HCT116 (cell line): ENCODE data around the gene CETP. TPM values are rescaled to one million over a fixed set of nuclear protein-coding genes. Genes with fewer than 3 reads are reported as not detected.

Experiments used
- ATAC-seq: fragments of 200-7000 bp; cut with Tn5 transposase; 2 replicates; pipeline ENCODE4 v1.9.1; 2020; ENCODE audit warnings: mild to moderate bottlenecking, moderate library complexity
- BruUV-seq: library from RNA; stranded (reverse); fragments of 400-500 nt; replicated peaks from 2 replicates; lab custom pipeline; 2021; lab: Mats Ljungman, UMichigan
- CTCF ChIA-PET: fragments of 300-600 bp; sonication (Branson Sonifier 250); formaldehyde crosslinking; loops from one replicate; lab custom pipeline; 2021; ENCODE audit warnings: antibody characterized with exemption; lab: Charles Lee
- POLR2A ChIA-PET: fragments of 300-600, 350-600 bp; sonication (Branson Sonifier 250); formaldehyde crosslinking; loops from one replicate; lab custom pipeline; 2021; ENCODE audit warnings: antibody characterized with exemption; lab: Charles Lee
- RAD21 ChIA-PET, 2 experiments: fragments of 300-600 bp; sonication (Branson Sonifier 250); formaldehyde crosslinking; loops; one replicate each; lab custom pipeline; 2023; ENCODE audit warnings: low total read pairs in 2 of 2; ENCODE audit not compliant: uncharacterized antibody in 2 of 2, unreplicated experiment in 2 of 2, low non-redundant PET in 1 of 2; lab: Charles Lee
- DNase-seq: peaks from one replicate; pipeline ENCODE4 v3.0.0-alpha.2; 2010; ENCODE audit warnings: low read depth, low spot score
- H2AFZ ChIP-seq: fragments of 200-600 bp; shearing (Covaris generic), sonication (generic); 2 replicates; pipeline ENCODE4 v1.6.1; 2017; ENCODE audit warnings: low read depth, mixed run types, mixed read lengths, antibody characterized with exemption, low read length; ENCODE audit not compliant: poor library complexity, severe bottlenecking
- H3K27ac ChIP-seq: 2 replicates; pipeline ENCODE4 v1.5.1; 2012; ENCODE audit warnings: low read depth, low read length
- H3K27me3 ChIP-seq: fragments of 200-600 bp; sonication (generic); 2 replicates; pipeline ENCODE4 v1.6.1; 2016; ENCODE audit warnings: mixed run types, low read length, mixed read lengths; ENCODE audit not compliant: insufficient read depth
- H3K36me3 ChIP-seq, 2 experiments: fragments of 200-500 bp in 1 of 2; fragments of 200-600 bp in 1 of 2; sonication (Bioruptor generic) in 1 of 2; sonication (generic) in 1 of 2; 2 replicates each; pipeline versions ENCODE4 v1.5.1 to v1.6.1; 2014 to 2016; ENCODE audit warnings: low read length in 2 of 2, inconsistent platforms in 1 of 2, mixed read lengths in 1 of 2, mixed run types in 1 of 2; ENCODE audit not compliant: insufficient read depth in 2 of 2, control insufficient read depth in 1 of 2
- H3K4me1 ChIP-seq, 2 experiments: fragments of 200-600 bp in 1 of 2; sonication (generic) in 1 of 2; 2 replicates each; pipeline versions ENCODE4 v1.5.1 to v1.6.1; 2012 to 2017; ENCODE audit warnings: low read length in 2 of 2, inconsistent platforms in 1 of 2, mild to moderate bottlenecking in 1 of 2, mixed read lengths in 1 of 2, mixed run types in 1 of 2, moderate library complexity in 1 of 2; ENCODE audit not compliant: insufficient read depth in 2 of 2, control insufficient read depth in 1 of 2
- H3K4me2 ChIP-seq: fragments of 200-600 bp; sonication (generic); 2 replicates; pipeline ENCODE4 v1.6.1; 2017; ENCODE audit warnings: mixed run types, low read length, mixed read lengths
- H3K4me3 ChIP-seq, 2 experiments: fragments of 200-600 bp in 1 of 2; sonication (generic) in 1 of 2; replicated peaks in 1 of 2; 2 replicates each; pipeline ENCODE4 v1.5.1; 2011 to 2016; ENCODE audit warnings: low read length in 2 of 2, control low read depth in 1 of 2, low read depth in 1 of 2, mild to moderate bottlenecking in 1 of 2, mixed read lengths in 1 of 2, mixed run types in 1 of 2
- H3K79me2 ChIP-seq: fragments of 200-600 bp; sonication (generic); 2 replicates; pipeline ENCODE4 v1.6.1; 2017; ENCODE audit warnings: mild to moderate bottlenecking, mixed run types, low read length, moderate library complexity, mixed read lengths; ENCODE audit not compliant: insufficient read depth
- H3K9ac ChIP-seq: fragments of 200-600 bp; sonication (generic); 2 replicates; pipeline ENCODE4 v1.6.1; 2016; ENCODE audit warnings: low read length, mixed read lengths
- H3K9me2 ChIP-seq: fragments of 200-600 bp; sonication (generic), shearing (Covaris generic); 2 replicates; pipeline ENCODE4 v1.6.1; 2017; ENCODE audit warnings: mixed run types, mild to moderate bottlenecking, moderate library complexity; ENCODE audit not compliant: insufficient read depth
- H3K9me3 ChIP-seq, 2 experiments: fragments of 200-500 bp in 1 of 2; fragments of 200-600 bp in 1 of 2; sonication (Bioruptor generic) in 1 of 2; sonication (generic) in 1 of 2; 2 replicates each; pipeline ENCODE4 v1.6.1; 2014 to 2017; ENCODE audit warnings: low read length in 2 of 2, mixed read lengths in 2 of 2, inconsistent platforms in 1 of 2, low read depth in 1 of 2, mild to moderate bottlenecking in 1 of 2, mixed run types in 1 of 2, moderate library complexity in 1 of 2; ENCODE audit not compliant: control insufficient read depth in 1 of 2, insufficient read depth in 1 of 2
- H4K20me1 ChIP-seq: fragments of 200-600 bp; sonication (generic), shearing (Covaris generic); 2 replicates; pipeline ENCODE4 v1.6.1; 2017; ENCODE audit warnings: mixed run types, mild to moderate bottlenecking, moderate library complexity; ENCODE audit not compliant: insufficient read depth
- ATF3 ChIP-seq: IDR thresholded peaks from 2 replicates; pipeline ENCODE4 v1.6.1; 2012
- CBX3 ChIP-seq: IDR thresholded peaks from 2 replicates; pipeline ENCODE4 v1.6.1; 2012; ENCODE audit warnings: low read depth
- CEBPB ChIP-seq: IDR thresholded peaks from 2 replicates; pipeline ENCODE4 v1.6.1; 2012; ENCODE audit warnings: low read depth
- CTCF ChIP-seq, 3 experiments: fragments of 200-600 bp in 1 of 3; sonication (generic) in 1 of 3; IDR thresholded peaks in 2 of 3; conservative IDR thresholded peaks in 1 of 3; 2 replicates each; pipeline ENCODE4 v1.5.1; 2012 to 2017; ENCODE audit warnings: low read depth in 2 of 3, low read length in 2 of 3, antibody characterized with exemption in 1 of 3, borderline replicate concordance in 1 of 3, control low read depth in 1 of 3, mild to moderate bottlenecking in 1 of 3, mixed read lengths in 1 of 3, mixed run types in 1 of 3, moderate library complexity in 1 of 3; ENCODE audit not compliant: insufficient read depth in 1 of 3
- EGR1 ChIP-seq: IDR thresholded peaks from 2 replicates; pipeline ENCODE4 v1.6.1; 2012; ENCODE audit warnings: low read depth
- EZH2 ChIP-seq: fragments of 200-600 bp; sonication (generic); IDR thresholded peaks from 2 replicates; pipeline ENCODE4 v1.6.1; 2017; ENCODE audit warnings: antibody characterized with exemption, mixed run types
- EZH2phosphoT487 ChIP-seq: fragments of 200-600 bp; IDR thresholded peaks from 2 replicates; pipeline ENCODE4 v1.6.1; 2018; ENCODE audit warnings: antibody characterized with exemption, borderline replicate concordance
- FOSL1 ChIP-seq: IDR thresholded peaks from 2 replicates; pipeline ENCODE4 v1.6.1; 2012; ENCODE audit warnings: low read depth
- MAX ChIP-seq: IDR thresholded peaks from 2 replicates; pipeline ENCODE4 v1.6.1; 2012
- POLR2A ChIP-seq: IDR thresholded peaks from 2 replicates; pipeline ENCODE4 v1.7.0; 2011; ENCODE audit warnings: borderline replicate concordance; ENCODE audit not compliant: insufficient read depth, insufficient read length; ENCODE audit errors: extremely low read depth
- POLR2AphosphoS5 ChIP-seq: IDR thresholded peaks from 2 replicates; pipeline ENCODE4 v1.6.1; 2011; ENCODE audit warnings: mild to moderate bottlenecking, low read depth, low read length, moderate library complexity
- RAD21 ChIP-seq: IDR thresholded peaks from 2 replicates; pipeline ENCODE4 v1.6.1; 2012; ENCODE audit warnings: low read depth, mild to moderate bottlenecking
- REST ChIP-seq: IDR thresholded peaks from 2 replicates; pipeline ENCODE4 v1.6.1; 2012; ENCODE audit warnings: low read depth
- SIN3A ChIP-seq: IDR thresholded peaks from 2 replicates; pipeline ENCODE4 v1.6.1; 2012; ENCODE audit warnings: low read depth
- SP1 ChIP-seq: IDR thresholded peaks from 2 replicates; pipeline ENCODE4 v1.6.1; 2012; ENCODE audit warnings: low read depth
- SRF ChIP-seq: IDR thresholded peaks from 2 replicates; pipeline ENCODE4 v1.6.1; 2012; ENCODE audit warnings: low read depth
- YY1 ChIP-seq: IDR thresholded peaks from 2 replicates; pipeline ENCODE4 v1.6.1; 2011; ENCODE audit warnings: low read length, low read depth, moderate library complexity, mild to moderate bottlenecking; ENCODE audit not compliant: insufficient replicate concordance; ENCODE audit errors: extremely low read depth
- ZBTB33 ChIP-seq: IDR thresholded peaks from 2 replicates; pipeline ENCODE4 v1.6.1; 2011; ENCODE audit warnings: mild to moderate bottlenecking, low read length, moderate library complexity; ENCODE audit not compliant: insufficient replicate concordance; ENCODE audit errors: extremely low read depth
- ZFX ChIP-seq: fragments of 450-650 bp; IDR thresholded peaks from 2 replicates; pipeline ENCODE4 v1.6.1; 2017
- ZNF274 ChIP-seq: fragments of 200-500 bp; sonication (Bioruptor generic); IDR thresholded peaks from 2 replicates; pipeline ENCODE4 v1.6.1; 2014; ENCODE audit warnings: mild to moderate bottlenecking, low read depth, low read length, inconsistent platforms
- intact Hi-C: fragments of 100-400 bp; cut with micrococcal nuclease; formaldehyde crosslinking; loops from 2 replicates; pipeline ENCODE4 v1.10.0; 2022
- total RNA-seq: library from RNA; stranded (reverse); gene quantifications from one replicate; pipeline ENCODE4 v1.2.1, GENCODE V29; 2021; ENCODE audit not compliant: unreplicated experiment

CETP gene
- total RNA-seq, 1 experiment from 2014 or later: not detected

GRCh38 chr16:56994311-56994710, 32.6 kb downstream of the CETP start:
- ATAC-seq: no peak

More at GRCh38 chr16:56994311-56994710, 32.6 kb downstream of the CETP start:
- H3K9me2 ChIP-seq: no peaks in the 10 kb centered on the region
- ChIA-PET CTCF (no interaction called here), RAD21 (no interaction called here), POLR2A (no interaction called here)
- no peak overlapping the region for H3K27ac ChIP-seq
- H4K20me1 ChIP-seq: no peaks in the 10 kb centered on the region
- intact Hi-C loops: no loop called here
- H3K9me3 ChIP-seq: no peaks in the 10 kb centered on the region
- H3K27me3 ChIP-seq: no peaks in the 10 kb centered on the region
- no peaks in the 10 kb centered on the region for H3K36me3 ChIP-seq
- no TSS peak for BruUV-seq
- H3K9ac ChIP-seq: no peak overlapping the region
- peaks cover 8 to 15% of the 10 kb centered on the region in 2 experiments; a peak in 2 of 4 replicates for H3K4me1 ChIP-seq
- H3K4me2 ChIP-seq: no peak overlapping the region
- TF ChIP-seq SIN3A: no peak
- no peak for TF ChIP-seq ATF3
- no peak for TF ChIP-seq POLR2A
- no peak for TF ChIP-seq RAD21
- no peak for TF ChIP-seq CTCF (IDR thresholded peaks at IDR 0.05 in 2 of 3, conservative IDR thresholded peaks at IDR 0.05 in 1 of 3; ENCODE audit: borderline replicate concordance in 1 of 3, insufficient read depth in 1 of 3, low read depth in 2 of 3, low read length in 2 of 3)
- no peak for TF ChIP-seq SP1
- TF ChIP-seq YY1: no peak
- no peak for TF ChIP-seq EZH2
- TF ChIP-seq POLR2AphosphoS5: no peak
- no peak for TF ChIP-seq EZH2phosphoT487
- no peak for TF ChIP-seq EGR1
- no peak for TF ChIP-seq CEBPB
- TF ChIP-seq SRF: no peak
- no peak for TF ChIP-seq CBX3
- TF ChIP-seq FOSL1: no peak
- no peak for TF ChIP-seq ZBTB33
- TF ChIP-seq REST: no peak
- TF ChIP-seq ZNF274: no peak
- TF ChIP-seq ZFX: no peak
- no peak for TF ChIP-seq MAX
- H3K4me3 ChIP-seq: no peak overlapping the region
- DNase-seq: no peak
- no peaks in the 10 kb centered on the region for H3K79me2 ChIP-seq
- no peak overlapping the region for H2AFZ ChIP-seq
